GM12891 (cell line): ENCODE results near the gene COQ10A.
A peak's percentile ranks its signal among the peaks of the same experiment; 100 is the strongest.

Experiments used
- DNase-seq: peaks from one replicate; pipeline ENCODE4 v3.0.0; 2011; ENCODE audit warnings: low spot score; ENCODE audit not compliant: insufficient read length
- FAIRE-seq: peaks from 2 replicates; lab custom pipeline; 2011; peaks lifted over from hg19 to GRCh38; lab: Jason Lieb, UNC
- PAX5 ChIP-seq: IDR thresholded peaks from 2 replicates; pipeline ENCODE4 v1.6.1; 2011; ENCODE audit warnings: low read length, moderate library complexity, mild to moderate bottlenecking; ENCODE audit not compliant: insufficient read depth, severe bottlenecking
- POLR2A ChIP-seq: IDR thresholded peaks from 2 replicates; pipeline ENCODE4 v1.6.1; 2011; ENCODE audit warnings: low read depth, low read length, control low read depth
- POLR2AphosphoS5 ChIP-seq: IDR thresholded peaks from 2 replicates; pipeline ENCODE4 v1.6.1; 2011; ENCODE audit warnings: low read depth, low read length, control low read depth
- POU2F2 ChIP-seq: IDR thresholded peaks from 2 replicates; pipeline ENCODE4 v1.6.1; 2011; ENCODE audit warnings: low read depth, mild to moderate bottlenecking, control low read depth, low read length, moderate library complexity
- SPI1 ChIP-seq: IDR thresholded peaks from 2 replicates; pipeline ENCODE4 v1.6.1; 2011; ENCODE audit warnings: low read depth, low read length, control low read depth
- TAF1 ChIP-seq: IDR thresholded peaks from 2 replicates; pipeline ENCODE4 v1.6.1; 2011; ENCODE audit warnings: low read depth, low read length, control low read depth

COQ10A gene

GRCh38 chr12:56288705-56289387 lies 22.1 kb downstream of the COQ10A start:
- DNase-seq (no peak), FAIRE-seq (no peak)
- no peak for TF ChIP-seq POU2F2
- no peak for TF ChIP-seq POLR2AphosphoS5
- no peak for TF ChIP-seq POLR2A
- no peak for TF ChIP-seq TAF1
- no peak for TF ChIP-seq PAX5
- TF ChIP-seq SPI1, result no peak

GRCh38 chr12:56293795-56294194 lies 27.1 kb downstream of the COQ10A start:
- no peak for TF ChIP-seq POU2F2
- no peak for TF ChIP-seq TAF1
- TF ChIP-seq POLR2AphosphoS5, result no peak
- no peak for TF ChIP-seq POLR2A
- TF ChIP-seq SPI1, result no peak
- no peak for TF ChIP-seq PAX5
- DNase-seq, result no peak
- FAIRE-seq, result no peak

GRCh38 chr12:56296295-56296694 lies 29.6 kb downstream of the COQ10A start:
- FAIRE-seq (no peak), DNase-seq (no peak)
- TF ChIP-seq POU2F2 (no peak), PAX5 (peak; percentile 66)

DNA sequence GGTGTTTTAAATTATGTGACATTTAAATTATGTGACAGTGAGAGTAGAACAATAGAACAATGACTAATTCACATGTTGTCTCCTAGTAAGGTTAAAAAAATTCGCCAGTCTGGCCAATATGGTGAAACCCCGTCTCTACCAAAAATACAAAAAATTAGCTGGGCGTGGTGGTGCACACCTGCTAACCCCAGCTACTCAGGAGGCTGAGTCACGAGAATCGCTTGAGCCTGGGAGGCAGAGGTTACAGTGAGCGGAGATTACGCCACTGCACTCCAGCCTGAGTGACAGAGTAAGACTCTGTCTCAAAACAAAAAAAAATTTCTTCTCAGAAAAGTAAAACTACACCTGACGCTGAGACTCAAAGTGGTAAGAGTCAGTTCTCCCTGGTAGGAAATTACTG lies 30.7 kb downstream of the COQ10A start:
- TF ChIP-seq POLR2AphosphoS5, result no peak
- TF ChIP-seq TAF1, result no peak
- TF ChIP-seq POU2F2, result no peak
- TF ChIP-seq PAX5, result no peak
- no peak for TF ChIP-seq POLR2A
- no peak for TF ChIP-seq SPI1
- DNase-seq, result no peak
- no peak for FAIRE-seq

- no peak for DNase-seq
- no peak for FAIRE-seq
- no peak for TF ChIP-seq PAX5
- TF ChIP-seq TAF1, result no peak
- TF ChIP-seq POU2F2, result no peak
- no peak for TF ChIP-seq SPI1
- TF ChIP-seq POLR2AphosphoS5, result no peak
- no peak for TF ChIP-seq POLR2A
Measured at GRCh38 chr12:56298828-56299227, 32.1 kb downstream of the COQ10A start.

DNA sequence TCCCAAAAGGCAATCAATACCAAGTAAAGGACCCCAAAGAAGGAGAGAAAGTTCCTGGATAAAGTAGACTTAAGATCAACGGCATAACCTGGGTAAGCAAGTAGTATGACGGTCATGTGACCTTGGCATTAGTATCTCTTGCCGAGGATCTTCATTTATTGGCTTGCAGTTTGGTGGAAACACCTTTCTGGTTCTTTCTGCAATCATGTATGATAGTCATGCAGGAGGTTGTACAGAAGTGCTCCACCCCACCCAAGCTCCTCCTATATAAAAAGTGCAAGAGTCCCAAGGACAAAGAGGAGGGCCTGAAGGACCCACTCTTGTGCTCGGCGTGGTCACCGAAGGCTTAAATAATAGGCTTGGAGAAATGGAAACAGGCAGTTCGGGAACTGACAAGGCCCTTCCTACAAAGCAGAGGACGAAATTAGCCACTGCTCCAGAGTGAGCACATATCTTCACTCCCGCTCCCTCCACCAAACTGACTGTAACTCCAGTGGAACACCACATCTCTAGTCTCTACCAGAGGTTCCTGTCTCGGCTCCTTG lies 32.6 kb downstream of the COQ10A start:
- TF ChIP-seq POU2F2 (no peak), PAX5 (no peak), TAF1 (no peak), POLR2AphosphoS5 (no peak), POLR2A (no peak), SPI1 (no peak)
- peak; percentile 56 for FAIRE-seq
- no peak for DNase-seq

DNA sequence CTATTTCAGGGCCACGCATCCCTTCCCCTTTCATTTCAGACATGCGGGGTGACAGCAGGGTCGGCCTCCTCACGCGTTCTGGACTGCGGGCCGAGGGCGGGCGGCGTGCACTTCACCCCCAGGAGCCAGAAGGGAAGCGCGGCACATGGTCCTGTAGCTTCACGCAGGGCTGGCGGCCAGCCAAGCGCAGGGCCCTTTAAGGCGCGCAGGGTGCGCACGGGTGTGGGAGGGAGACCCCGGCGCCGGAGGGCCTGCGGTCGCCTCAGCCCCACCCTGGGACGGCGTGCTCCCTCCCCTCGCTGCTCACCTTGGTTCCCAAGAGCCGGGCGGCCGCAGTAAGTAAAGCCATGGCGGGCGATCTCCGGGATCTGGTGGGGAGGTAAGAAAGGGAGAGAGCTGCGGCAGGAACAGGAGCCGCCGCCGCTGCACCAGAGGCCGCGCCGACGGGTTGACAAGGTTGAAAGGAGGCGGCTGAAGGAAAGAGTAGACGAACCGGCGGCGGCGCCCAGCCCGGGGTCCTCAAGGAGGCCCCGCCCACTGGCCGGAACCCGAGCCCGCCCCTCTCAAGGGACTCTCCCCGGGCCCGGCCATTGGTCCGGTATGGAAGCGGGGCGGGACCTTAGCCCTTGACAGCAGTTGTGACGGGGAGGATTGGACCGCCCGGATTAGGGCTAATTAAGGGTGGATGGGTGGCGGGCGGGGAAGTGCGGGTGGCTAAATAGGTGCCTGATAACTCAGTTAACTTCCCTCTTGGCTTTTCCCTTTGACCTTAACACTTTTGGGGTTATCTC lies 33.3 kb downstream of the COQ10A start, which contains the start of gene CS:
CS (minus strand) TSS at position 478 of the 791 bp plus-strand sequence; CDS start at position 349, 129 bp downstream.
- no peak for TF ChIP-seq SPI1
- TF ChIP-seq PAX5, result peak; percentile 19
- TF ChIP-seq POLR2A, result peak; percentile 48; the same call in 1 of the 2 replicates
- TF ChIP-seq POU2F2, result no peak
- peak; percentile 74 for TF ChIP-seq POLR2AphosphoS5
- TF ChIP-seq TAF1, result peak; percentile 81
- FAIRE-seq, result peak; percentile 85

DNA sequence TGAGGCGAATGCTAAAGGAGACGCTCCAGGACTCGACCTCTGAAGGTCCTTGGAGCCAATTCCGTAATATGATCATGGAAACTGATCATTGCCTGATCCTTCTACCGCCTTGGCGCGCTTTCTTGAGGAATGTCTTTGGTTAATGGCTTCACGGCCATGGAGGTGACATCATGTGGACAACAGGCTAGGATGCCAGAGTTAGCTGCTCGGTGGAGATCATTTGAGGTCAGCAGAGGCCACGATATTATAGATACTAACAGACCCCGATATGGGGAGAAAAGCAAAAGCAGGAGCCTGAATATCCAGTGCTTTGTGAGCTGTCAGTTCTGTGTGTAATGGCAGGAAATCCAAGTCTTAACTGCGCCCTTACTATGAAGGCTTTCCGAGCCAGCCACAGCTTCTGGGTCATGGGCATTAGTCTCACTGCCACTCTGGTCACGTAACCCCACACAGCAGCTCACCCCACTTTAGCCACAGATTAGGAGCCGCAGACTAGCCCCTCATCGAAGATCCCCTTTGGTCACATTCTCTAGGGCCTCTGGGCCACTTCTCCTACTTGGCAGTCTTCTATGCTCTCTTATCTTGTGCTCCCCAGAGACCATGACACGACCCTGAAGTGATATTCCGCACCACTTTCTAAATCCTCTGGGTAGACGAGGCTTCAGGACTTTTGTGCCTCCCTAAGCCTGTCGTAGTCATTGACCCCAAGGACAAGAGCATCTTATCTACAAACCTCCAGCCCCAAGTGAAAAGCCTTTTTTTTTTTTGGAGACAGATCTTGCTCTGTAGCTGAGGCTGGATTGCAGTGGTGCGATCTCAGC lies 34.1 kb downstream of the COQ10A start:
- DNase-seq, result no peak
- TF ChIP-seq POLR2A (no peak), POU2F2 (no peak), POLR2AphosphoS5 (no peak), PAX5 (no peak), TAF1 (no peak), SPI1 (no peak)

More for the DNA sequence above, 33.3 kb downstream of the COQ10A start, which contains the start of gene CS:
- DNase-seq, result peak; percentile 85

More for the DNA sequence above, 34.1 kb downstream of the COQ10A start:
- FAIRE-seq, result no peak
